NCI-H1694 (cell line): Measurements from ENCODE around the gene STK10.

Source experiments
- DNase-seq: peaks from one replicate; lab custom pipeline; 2025; lab: John Stamatoyannopoulos, UW

STK10 gene

DNA sequence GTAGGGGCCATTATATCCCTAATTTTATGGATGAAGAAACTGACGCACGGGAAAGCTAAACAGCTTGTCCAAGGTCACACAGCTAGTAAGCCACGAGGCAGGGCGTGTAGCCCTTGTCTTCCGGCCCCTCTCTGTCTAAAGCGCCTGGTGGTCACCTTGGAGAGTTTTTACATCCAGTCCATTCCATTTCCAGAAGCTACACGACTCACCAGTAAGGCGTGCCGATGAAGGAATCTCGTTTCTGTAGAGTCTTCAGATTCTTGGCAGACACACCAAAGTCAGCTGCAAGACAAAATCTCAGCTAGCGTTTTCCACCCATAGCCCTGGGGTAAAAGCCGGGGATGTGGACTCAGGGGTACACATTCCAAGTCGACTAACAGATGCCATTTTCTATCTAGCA lies 80.5 kb downstream of the STK10 start:
- DNase-seq, result no peak

DNA sequence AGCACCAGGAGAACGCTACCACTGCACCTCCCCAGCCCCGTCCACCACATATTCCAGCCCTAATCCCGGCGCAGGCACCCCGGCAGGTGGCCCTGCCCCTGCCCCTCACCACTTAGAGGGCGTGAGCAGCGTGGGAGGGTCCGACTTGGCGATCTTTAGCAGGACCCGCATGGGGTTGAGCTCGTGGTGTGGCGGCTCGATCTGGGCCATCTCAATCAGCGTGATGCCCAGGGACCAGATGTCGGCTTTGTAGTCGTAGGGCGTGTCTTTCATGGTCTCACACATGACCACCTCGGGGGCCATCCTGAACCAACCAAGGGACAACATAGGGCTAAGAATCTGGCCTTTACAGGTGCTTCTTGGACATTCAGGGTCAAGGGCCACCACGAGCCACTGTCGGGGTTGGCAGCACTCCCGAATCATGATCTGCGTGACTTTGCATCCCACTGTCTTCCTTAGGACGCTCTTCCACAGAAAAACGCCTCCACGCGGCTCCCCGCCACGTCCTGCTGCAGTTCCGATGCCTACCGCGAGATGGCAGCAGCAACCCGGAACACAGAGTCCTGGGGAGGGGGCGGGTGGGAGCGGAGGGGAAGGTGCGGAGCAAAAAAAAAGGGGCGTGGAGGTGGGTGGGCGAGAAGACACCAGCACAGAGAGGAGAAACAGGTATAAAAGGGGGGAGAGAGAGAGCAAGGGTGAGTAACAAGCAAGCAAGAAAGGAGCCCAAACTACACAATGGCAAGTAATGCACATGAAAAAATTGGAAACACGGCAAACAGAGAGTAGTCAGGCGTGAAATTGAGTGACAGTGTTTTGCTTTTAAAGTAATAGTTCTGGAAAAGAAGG lies 81.3 kb downstream of the STK10 start:
- peak; percentile 39 for DNase-seq

DNA sequence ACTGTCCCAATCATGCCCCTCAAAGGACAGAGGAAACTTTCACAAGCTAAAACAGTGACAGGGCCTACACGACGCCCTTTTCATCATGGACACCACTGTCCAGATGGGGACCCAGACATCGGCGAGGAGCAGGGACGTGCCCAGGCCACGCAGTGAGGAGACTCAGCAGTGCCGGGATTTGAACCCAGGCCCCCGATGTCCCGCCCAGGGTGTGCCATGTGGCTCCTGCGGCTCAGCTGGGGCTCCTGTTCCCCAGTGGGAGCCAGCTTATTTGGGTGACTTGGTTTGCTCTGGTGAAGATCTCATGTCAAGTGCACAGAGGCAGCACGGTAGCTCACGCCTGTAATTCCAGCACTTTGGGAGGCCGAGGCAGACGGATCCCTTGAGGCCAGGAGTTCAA lies 82.2 kb downstream of the STK10 start:
- no peak for DNase-seq

DNA sequence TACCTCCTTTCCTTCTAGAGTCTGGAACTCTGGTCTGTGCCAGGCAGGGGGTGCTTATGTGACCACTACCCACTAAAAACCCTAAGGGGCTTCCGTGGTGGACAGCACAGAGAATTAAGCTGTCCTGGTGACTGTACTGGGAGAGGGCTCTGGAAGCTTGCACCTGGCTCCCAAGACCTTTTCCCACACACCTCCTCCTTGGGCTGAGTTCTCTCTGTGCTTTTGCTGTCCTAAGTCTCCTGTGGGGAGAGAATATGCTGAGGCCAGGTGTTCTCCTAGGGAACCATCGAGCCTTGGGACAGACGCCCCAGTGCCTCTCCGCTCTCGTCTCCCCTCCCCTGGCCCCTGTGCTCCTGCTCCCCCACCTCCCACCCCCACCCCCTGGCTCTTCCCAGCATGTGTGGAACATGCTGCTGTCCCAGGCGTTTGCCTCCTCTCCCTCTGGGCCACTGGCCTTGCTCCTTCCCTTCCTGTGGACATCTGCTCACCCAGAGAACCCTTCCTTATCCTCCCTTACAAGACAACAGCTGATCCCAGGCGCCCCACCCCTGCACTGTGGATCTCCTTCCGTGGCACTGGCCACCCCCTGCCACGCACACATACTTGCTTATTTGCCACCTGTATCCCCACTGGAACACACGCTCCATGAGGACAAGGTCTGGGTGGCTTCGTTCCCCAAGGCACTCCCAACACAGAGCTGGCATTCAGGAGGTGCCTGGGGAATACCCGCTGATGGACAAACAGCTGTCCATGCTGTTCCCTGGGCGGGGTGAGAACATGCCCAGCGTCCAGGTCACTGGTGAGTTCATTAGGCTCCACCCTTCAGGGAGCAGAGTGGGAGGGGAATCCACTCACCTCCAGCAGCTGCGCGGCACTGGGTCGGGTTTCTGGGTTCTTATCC lies 83.0 kb downstream of the STK10 start:
- DNase-seq, result no peak

DNA sequence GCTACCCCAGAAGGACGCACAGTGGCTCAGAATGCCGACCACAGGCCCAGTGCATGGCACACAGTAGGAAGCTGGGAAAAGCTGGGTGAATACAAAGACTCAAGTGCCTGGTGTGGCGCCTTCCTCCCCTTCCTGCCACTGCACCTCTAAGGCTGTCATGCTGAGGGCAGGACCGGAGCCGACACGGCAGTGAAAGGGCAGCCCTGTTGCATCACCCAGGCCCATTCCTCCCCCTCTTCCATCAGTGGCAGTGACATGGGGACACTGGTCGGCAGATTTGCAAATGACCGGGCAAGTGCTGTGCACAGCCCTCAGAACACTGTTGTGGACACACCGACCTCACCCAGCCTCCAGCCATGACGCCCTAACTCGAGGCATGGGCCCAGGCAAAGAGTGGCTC lies 84.0 kb downstream of the STK10 start:
- no peak for DNase-seq

DNA sequence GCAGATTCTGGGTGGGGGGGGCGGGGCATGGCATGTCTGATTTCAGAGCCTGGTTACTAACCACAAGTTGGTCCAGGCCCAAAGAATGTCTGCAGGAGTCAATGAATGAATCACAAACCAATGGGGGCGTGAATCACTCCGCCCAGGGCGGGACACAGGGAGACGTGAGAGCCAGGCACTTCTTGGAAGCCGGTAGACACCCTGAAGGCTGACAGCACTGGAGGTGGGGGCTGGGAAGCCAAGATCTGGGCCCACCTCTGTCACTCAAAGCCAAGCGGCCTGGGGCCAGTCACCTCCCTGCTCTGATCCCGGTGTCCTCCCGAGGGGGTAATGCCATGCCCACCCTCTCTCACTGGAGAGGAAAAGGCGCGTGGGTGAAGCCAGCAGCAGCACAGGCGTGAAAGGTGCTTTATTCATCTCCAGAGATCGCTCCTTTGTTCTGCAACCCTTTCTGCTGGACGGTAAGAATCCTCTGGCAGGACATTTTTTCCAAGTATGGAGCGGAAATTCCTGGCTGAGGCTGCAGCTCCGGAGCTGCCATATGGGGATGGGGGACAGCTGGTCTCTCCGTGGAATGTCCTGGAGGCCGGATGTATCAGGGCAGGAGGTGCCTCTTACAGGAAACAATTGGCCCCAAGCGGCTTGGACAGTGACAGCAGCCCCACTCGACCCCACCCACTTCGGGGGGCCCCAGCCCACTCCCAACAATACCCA lies 85.0 kb downstream of the STK10 start:
- DNase-seq, result no peak

DNA sequence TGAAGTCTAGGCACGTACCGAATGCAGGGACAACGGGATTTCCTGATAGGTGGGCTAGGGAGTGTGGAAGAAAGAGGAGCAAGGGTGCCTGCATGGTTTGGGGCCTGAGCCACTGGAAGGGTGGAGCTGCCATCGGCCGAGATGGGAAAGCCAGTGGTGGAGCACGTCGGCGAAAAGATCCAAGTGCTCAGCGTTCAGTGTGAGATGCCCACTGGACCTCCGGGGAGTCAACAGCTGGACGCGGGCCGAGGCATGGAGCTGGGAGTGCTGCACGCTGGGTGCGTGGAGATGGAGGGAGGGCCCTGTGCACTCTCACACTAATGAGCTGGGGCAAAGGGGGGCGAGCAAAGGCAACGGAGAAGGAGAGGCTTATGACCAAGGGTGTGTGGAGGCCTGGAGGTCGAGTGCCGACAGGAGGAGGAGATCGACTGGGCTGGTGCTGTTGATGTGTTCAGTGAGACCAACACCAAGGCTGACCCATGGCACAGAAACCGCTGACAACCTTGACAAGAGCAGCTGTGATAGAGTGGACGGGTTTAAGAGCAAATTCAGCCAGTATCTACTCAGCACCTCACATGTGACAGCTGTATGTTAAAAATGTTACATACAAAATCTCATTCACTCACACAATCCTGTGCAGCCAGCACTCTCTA lies 85.7 kb downstream of the STK10 start:
- DNase-seq, result no peak

DNA sequence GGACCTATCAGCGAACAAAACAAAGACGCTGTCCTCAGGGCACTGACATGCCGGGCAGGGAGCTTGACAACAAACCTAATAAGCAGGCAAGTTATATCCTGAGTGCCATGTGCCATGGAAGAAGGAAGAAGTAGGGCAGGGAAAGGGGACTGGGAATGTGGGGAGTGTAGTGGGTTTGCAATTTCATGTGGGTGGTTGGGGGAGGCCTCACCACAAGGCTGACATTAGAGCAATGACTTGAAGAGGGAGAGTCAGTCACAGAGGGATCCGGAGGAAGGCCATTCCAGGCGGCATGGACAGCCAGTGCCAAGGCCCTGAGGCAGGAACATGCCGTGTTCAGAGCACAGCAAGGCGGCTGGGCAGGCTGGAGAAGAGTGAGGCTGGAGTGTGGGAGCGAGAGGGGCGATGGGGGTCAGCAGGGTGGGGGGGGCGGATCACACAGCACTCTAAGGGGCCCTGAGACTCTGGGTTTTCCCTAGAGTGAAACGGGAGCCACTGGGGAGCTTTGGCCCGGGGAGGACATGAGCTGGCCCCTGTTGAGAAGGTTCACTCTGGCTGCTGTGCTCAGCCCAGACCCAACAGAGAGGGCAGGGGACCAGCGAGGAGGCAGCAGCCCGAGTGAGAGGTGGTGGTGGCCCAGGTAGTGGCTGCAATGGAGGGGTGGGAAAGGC lies 86.3 kb downstream of the STK10 start:
- DNase-seq, result no peak

DNA sequence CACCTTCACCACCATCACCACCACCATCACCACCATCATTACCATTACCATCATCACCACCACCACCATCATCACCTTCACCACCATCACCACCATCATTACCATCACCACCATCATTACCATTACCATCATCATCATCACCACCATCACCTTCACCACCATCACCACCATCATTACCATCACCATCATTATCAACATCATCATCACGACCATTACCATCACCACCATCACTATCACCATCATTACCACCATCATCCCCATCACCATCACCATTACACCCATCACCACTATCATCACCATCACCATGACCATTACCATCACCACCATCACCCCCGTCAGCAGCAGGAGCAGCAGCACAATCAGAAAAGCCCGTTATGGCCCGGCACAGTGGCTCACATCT lies 89.1 kb downstream of the STK10 start:
- no peak for DNase-seq

DNA sequence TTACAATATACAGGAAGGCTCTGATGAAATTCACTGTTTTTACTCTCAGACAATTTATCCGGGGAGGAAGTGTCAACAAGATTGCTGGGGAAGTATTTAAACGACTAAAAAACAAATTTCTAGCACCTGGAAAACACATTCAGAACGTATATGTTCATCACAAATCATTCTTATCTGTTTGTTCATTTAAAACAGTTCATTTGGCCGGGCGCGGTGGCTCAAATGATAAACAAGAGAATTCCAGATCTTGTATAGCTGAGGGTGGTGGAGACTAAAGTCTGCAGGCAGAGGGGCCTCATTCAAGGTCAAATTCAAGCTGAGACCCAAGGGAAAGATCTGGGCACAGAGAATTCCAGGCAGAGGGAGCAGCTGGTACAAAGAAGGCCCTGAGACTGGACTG lies 90.0 kb downstream of the STK10 start:
- DNase-seq, result no peak

DNA sequence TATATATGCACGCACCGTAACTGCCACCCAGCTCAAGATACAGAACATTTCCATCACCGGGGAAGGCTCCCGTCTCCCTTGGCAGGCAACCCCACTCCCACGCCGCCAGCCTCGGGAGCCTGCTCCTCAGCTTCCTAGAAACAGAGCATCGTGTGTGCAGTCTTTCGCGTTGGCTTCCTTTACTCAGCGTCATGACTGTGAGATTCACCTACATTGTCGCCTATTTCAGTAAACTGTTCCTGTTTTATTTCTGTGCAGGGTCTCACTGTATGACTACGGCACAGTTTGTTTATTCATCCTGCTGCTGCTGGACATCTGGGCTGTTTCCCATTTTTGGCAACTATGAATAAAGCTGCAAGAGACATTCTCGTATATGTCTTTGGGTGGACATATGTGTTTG lies 90.7 kb downstream of the STK10 start:
- DNase-seq, result no peak

DNA sequence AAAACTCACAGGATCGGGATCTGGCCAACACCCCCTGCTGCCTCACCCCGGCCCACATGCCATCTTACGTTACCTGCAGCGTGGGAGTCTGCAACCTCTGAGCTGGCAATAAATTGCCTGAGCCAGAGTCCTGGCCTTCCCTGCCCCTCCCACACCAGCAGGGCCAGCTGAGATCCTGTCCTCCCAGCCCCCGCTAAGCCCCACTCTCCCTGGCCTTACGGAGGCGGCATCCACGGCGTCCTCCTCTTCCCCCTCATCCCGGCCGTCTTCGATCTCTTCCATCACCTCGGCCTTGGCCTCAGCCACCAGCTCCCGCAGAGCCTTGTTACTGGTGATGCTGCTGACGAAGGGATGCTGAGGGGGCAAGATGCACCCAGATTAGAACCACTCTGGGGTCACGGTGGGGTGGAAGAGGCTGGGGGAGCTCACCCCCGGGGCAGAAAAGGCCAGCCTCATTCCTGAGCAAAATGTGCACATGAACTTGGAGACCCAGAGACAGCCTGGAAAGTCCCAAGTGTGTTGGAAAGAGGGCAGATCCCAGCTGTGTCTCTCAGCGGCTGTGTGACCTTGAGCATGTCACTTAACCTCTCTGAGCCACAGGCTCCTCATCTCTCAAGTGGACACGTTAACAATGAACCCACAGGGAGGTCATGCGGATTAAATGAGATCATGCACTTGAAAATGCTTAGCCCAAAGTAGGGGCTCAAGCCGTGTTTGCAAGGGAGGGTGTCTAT lies 91.7 kb downstream of the STK10 start:
- DNase-seq, result no peak

DNA sequence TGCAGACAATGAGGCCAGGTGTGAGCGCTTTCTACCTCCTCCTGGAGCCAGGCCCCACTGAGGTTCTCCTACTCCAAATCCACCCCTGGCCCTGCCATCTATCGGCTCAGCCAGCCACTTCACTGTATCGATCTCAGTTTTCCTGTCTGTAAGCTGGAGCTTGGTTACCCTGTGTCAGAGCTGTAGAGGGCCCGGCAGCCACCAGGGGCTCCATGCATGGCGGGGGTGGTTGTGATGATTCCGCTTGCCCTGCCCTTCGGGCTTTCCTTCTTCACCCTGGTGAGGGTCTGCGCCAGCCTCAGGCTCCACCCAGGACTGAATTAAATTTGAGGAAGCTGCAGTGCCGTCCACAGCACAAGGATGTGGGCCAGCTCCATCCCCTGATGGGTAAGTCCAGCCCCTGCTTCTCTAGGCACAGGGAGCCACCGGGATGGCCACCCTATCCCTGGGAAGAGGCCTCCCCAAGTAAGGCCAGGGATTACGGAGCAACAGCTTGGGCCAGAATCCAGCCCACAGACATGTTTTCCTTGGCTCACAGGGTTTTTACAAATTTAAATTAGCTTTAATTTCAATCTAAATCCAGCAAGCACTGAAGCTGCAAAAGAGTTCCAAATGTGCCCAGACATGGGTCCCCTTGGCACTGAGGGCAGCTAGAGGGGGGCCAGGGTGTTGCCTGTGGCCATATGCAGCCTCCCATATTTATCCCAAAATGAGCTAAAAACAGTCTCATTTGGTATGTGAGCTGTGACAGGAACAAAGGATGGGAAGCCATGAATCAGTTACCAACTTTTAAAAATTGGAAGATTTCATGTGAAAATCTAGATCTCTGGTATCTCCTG lies 92.4 kb downstream of the STK10 start:
- no peak for DNase-seq

DNA sequence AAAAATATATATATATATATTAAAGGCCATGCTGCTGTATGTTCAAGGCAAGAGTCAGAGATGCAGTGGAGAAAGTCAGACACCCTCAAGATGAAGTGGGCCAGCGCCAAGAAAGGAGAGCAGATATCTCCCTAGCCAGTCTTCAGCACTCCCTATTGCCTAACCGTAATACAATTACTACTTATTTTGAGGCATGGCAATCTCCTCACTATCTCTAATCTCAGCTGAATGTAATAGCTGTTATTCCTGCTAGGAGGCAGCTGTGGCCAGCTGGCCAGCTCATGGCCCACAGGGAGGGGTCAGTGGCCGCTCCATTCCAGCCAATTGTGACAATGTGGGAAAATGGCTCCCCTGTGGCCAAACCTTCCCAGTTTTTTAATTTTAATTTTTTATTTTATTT lies 94.1 kb downstream of the STK10 start:
- DNase-seq, result no peak

DNA sequence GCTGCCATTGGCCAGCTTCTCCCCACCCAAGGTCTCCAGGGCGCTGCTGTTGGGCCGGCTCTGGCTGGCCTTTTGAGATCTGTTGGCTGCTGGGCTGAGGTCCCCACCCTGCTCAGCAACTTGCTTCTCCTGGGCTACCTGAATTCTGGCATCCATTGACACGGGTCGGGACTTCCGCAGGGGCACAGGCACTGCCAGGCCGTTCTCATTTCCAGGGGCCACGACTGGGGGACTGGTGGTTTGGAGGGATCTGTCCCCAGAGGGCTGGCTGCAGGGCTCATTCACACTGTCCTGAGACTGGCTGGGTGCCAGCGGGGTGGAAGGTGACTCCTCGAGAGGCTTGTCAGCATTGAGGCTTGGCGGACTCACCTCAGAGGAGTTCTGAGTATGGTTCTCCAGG lies 94.5 kb downstream of the STK10 start:
- no peak for DNase-seq

DNA sequence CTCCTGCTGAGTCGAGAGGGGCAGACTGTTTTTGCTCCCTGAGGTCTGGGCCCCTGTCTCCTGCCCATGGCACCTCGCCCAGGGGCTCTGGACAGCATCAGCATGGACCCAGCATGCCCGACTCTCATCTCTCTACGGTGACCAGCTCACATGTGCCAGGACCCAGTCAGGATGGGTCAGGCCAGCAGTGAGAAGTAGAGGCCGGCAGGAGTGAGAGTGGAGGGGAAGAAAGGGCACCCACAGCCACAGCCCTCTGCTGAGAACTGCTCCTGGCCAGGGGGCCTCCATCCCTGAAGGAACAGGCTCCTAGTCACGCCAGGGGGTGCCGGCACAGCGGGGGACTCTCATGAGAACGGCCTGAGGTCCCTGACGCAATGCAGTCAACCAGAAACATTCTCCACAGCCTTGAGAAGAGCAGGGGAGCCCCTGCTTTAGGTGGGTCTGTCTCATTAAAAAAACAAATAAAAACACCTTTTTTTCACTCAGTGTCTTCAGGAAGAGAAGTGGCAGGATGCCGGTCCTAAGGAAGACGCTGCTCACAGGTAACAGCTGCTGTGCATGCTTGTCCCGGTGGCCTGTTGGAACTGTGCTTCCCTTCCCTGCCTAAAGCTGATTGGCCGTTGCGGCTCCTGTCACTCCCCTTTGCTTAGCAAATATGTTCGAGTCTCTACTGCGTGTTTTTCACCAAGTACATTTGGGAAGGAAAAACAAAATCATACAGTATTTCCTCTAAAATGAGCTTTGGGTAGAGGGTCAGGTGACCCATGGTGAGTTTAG lies 95.9 kb downstream of the STK10 start:
- DNase-seq, result no peak

DNA sequence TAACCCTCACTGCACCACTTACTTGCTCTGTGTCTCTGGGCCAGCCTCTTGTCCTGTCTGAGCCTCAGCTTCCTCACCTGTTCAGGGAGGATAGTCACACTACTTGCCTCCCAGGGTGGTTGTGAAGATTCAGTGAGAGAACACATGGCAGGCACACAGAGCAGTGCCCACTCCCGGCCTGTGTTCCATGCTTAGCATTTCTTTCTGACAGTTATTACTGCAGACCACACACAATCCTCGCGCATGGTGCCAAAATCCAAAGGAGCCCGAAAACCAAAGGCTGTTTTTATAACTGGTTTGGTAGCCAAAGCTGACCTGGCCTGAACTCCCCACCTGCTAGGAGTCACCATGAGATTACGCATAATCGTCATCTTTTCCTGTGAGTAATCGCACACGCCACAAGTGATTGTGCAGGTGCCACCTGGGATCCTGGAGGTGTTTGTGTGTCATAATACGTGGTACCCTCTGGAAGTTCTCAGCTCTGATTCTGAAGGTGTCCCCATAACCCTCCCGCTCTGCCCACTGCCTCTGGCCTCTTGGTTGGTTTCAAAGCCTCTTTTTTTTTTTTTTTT lies 97.0 kb downstream of the STK10 start:
- DNase-seq, result no peak

DNA sequence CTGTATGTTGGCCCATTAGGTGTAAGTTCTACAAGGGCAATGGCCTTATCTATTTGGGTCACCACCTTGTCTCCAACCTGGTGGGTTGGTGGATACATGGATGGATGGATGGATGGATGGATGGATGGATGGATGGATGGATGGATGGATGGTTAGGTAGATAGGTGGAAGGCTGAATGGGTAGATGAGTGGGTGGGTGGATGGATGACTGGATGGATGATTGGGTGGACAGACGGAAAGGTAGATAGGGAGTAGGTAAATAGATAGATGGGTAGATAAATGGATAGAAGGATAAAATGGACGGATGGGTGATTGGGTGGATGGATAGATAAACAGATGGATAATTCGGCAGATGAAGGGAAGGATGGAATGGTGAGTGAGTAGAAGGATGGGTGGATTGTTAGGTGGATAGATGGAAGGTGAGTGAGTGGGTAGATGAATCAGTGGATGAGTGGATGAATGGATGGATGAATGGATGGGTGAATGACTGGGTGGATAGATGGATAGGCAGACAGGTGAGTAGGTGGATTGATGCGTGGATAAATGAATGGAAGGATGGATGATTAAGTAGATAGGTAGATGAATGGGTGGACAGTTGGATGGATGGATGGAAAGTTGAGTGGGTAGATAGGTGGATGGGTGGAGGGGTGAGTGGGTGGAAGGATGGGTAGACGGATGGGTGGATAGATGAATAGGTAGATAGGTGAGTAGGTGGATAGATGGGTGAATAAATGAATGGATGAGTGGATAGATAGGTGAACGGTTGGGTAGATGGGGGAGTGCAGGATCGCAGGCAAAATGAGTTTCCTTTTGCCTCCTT lies 98.5 kb downstream of the STK10 start:
- DNase-seq, result no peak
